Fibroblast of peridontal ligament (primary cell): ENCODE results near the gene CNKSR2.
A peak's percentile ranks its signal among the peaks of the same experiment; 100 is the strongest.

ENCODE experiments used
- DNase-seq: peaks from one replicate; pipeline ENCODE4 v3.0.0-alpha.2; 2010; ENCODE audit errors: extremely low read depth

CNKSR2 gene

GRCh38 chrX:21610168-21610567 is 235.9 kb downstream of the CNKSR2 start:
- DNase-seq = no peak

DNA sequence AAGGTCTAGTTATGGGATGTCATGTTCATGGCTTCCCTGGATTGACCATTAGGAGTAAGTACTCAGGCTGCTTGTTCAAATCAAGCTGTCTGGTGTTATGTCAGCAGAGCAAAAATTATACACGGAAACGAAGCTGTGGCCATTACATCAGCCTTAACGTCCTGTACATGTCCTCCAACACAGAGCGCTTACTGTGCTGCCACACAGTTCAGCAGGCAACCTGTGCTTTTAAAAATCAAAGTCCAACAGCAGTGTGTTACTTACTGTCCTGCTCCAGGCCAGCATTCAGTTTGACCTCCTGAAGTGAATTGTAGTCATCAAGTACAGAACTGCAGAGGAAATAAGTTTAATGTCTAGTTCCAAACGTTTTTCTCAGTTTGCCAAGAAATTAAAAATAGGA is 237.9 kb downstream of the CNKSR2 start:
- DNase-seq = no peak

DNA sequence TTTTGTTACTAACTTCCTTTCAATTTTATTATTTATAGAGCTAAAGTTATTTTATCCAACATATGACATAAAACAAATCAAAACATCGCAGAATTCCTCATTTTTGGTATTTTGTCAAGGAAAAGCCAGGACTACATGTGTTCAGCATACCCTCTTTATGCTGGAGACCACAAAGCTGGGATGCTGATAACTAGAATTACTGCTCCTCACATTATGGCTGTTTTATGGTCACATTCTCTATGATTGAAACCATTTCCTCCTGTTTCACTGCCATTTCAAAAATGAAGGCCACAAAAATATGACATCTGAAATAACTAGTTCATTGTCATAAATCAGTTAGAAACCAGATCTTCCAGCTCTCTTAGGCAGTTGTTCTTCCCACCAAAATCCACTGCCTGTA is 242.2 kb downstream of the CNKSR2 start:
- no peak for DNase-seq

GRCh38 chrX:21620234-21620633 is 246.0 kb downstream of the CNKSR2 start:
- no peak for DNase-seq

DNA sequence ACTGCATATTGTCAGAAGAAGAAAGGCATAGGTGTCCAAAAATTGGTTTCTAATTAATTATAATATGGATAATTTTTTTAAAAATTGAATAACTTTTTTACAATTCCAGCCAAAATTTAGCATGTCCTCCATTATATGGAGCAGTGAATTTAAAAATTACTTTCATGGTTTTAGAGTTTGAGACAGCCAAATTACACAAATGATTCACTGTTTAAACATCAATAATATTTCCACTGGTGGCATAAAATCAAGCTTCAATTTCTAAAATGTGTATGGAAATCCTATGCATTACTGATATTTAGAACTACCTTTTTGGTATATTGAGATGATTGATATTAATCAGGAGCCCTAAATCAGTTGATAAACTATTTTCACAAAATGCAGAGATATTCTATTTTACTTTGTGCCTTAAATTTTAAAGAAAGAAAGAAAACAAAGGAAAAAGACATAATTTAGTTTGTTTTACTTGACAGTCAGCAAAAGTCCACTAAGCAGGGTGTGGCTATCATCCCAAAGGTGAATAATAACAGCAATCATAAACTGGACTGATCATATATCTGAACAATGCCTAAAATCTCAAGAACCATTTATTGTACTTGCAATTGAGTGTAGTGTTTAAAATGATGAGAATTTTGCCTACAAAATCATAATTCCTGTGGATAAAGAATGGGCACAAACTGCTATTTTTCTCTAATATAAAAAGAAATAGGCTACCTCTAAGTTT is 249.7 kb downstream of the CNKSR2 start:
- DNase-seq = no peak

GRCh38 chrX:21632027-21632426 is 257.8 kb downstream of the CNKSR2 start:
- DNase-seq = peak; percentile 26

DNA sequence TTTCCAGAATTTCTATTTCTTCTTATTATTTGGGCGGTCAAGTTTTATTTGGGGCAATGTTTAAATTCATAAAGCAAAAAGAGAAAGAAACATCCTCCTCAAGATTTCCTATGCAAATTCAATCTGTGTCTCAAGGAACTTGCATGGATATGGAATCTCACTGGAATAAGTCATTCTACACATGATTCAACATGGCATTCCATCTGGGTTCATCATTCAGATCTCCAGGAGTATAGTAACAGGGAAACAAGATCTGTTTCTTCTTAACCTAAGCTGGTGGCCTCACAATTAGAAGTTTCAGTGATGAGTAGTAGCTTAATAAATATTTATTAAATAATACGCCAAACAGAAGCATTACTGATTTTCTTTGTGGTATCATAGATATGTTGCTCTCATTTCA is 264.1 kb downstream of the CNKSR2 start:
- peak; percentile 57 for DNase-seq

DNA sequence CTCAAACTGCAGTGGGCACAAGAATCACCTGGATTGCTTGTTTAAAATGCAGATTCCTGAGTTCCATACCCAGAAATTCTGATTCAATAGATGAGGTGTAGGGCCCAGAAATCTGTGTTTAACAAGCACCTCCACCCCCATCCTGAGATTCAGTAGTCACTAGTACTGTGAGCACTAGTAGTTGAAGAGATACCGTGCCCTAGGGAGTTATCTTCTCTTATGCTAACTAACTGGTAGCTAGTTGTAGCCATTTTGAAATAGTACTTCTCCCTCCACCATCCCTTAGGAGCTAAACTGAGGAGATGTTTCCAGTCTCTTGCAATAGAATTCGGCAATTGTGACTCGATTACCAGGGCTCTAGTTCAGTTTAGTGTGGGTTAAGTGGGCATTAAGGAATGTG is 265.6 kb downstream of the CNKSR2 start:
- DNase-seq = no peak

- DNase-seq = peak; percentile 38
These were observed 271.2 kb downstream of the CNKSR2 start for GRCh38 chrX:21645431-21645830.

DNA sequence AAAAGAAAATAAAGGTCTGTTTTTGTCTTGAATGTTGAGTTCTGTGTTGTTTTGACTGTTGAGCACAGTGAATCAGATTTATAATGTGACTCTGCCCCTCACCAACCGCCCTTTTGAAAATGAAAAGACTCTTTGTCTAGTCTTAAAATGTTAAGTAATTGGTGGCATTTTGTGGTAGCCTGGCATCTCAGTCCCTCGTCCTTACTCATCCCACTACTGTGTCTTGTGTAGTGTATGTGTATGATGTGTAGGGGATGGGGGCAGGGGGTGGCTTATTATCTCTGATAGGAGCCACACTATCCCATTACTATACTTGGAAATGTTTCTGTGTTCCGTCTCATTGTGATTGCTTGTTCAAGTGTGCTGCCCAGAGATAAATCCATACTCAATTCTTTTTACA is 271.7 kb downstream of the CNKSR2 start:
- no peak for DNase-seq

GRCh38 chrX:21655901-21656586 is 281.8 kb downstream of the CNKSR2 start:
- DNase-seq = no peak

GRCh38 chrX:21656587-21657317 is 282.5 kb downstream of the CNKSR2 start:
- no peak for DNase-seq

- no peak for DNase-seq
These were observed 283.3 kb downstream of the CNKSR2 start for GRCh38 chrX:21657318-21658151.

- no peak for DNase-seq
These were observed 284.0 kb downstream of the CNKSR2 start, which contains the start of gene KLHL34 for GRCh38 chrX:21658152-21658737. Gene KLHL34, minus strand, starts transcription at chrX:21658330. Its CDS starts 542 bp downstream, at chrX:21657788.

DNA sequence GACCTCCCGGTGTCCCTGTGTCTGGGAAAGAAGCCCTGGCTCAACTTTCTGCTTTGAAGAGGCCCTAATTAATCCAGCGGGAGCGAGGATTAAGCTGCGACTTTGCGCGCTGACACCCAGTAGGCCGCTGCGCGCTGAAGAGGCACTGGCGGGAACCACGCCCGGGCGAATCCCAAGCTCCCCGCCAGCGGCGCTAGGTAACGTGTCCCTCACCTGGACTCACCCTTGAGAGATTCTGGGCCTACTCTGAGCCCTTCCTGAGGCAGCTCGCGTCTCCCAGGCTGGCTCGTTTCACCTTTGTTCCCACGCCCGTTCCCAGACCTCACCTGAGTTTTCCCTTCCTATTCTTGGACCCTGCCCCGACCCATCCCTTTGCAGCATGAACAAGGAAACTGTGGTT is 284.5 kb downstream of the CNKSR2 start:
- DNase-seq = no peak

- no peak for DNase-seq
These were observed 285.1 kb downstream of the CNKSR2 start for GRCh38 chrX:21659320-21659719.

DNA sequence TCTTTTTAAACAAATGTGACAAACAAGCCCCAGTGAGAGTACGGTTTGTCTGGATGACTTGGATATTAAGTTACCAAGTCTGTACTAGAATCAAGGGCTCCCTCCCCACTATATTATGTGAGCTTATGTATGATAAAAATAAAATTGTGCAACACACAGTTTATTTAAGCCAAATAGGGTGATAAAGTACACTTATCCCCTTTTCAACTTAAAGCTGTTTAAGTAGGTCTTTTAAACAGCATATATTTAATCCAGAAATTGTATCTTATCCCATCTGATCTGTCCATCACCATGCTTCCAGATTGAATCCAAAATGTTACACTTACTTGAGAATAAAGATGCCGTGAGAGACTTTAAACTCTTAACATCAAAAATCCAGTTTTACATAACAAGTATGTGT is 285.9 kb downstream of the CNKSR2 start:
- no peak for DNase-seq

DNA sequence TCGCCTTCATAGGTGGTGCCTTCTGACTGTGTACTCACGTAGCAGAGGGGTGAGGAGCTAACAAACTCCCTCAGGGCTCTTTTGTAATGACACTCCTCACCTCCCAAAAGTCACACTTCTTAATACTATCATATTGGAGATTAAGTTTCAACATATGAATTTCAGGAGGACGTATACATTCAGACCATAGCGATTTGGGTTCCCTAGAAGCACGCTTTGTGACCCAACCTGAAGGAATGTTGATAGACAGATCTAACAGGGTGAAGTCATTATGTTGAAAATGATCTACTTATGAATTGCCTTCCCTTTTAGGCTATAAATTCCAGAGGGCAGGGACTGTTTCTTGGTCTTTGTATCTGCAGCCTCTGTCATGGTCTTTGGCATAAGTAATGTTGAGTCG is 287.1 kb downstream of the CNKSR2 start:
- DNase-seq = no peak

GRCh38 chrX:21662761-21663160 is 288.5 kb downstream of the CNKSR2 start:
- no peak for DNase-seq

DNA sequence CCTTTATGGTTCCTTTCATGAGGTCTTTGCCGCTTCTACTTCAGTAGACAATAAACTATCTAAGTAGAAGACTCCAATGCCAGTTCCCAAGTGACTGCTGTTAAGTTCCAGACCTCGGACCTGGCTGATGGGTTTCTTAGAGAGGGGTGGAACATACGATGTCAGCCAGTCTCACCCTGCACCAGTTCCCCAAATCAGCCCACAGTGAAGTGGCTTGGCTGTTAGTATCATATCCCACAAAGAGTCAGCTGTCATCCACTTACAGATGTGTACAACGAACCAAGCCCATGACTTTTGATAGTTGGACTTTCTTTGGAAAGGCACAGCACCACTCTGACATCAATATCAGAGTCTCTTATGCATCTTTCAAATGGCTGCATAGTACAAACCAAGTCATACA is 292.0 kb downstream of the CNKSR2 start:
- no peak for DNase-seq

DNA sequence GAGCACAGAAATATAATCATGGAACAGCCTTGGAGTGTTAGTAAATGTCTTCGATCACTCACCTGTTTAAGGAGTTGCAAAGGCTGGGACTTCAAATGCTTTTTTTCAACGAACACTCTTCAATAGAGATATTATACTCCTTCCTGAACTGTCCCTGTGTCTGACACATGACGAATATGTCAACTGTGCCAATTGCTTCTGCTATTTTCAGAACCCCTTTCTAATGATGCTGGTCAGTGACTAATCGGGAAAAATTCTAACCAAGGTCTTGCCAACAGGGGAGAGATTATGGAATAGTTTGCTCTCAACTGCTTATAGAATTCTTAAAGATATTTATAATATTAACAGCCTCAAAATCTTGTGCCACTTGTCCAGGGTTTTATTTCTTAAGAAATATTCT is 292.5 kb downstream of the CNKSR2 start:
- no peak for DNase-seq
